ENCODE measurements around the gene FBN2. TPM values are rescaled to one million over a fixed set of nuclear protein-coding genes. Genes with fewer than 3 reads are reported as not detected.

Gene FBN2
- total and polyA plus RNA-seq, 9 of the 15 experiments (the other 6 are each of a cell fraction or from before 2014, with no cell fraction given), result 0.01 to 0.09 TPM; not detected in 7

GRCh38 chr5:128241051-128241695 is 296.9 kb downstream of the FBN2 start:
- POLR2A ChIA-PET, result no interaction called here
- no peak overlapping the region for H3K27ac ChIP-seq (ENCODE audit: extremely low read depth, low read depth, low read length)
- no peaks in the 10 kb centered on the region for H3K79me2 ChIP-seq (ENCODE audit: control insufficient read depth, insufficient read depth, low read length)
- no peak overlapping the region for H3K4me3 ChIP-seq
- H3K9ac ChIP-seq (ENCODE audit: insufficient read depth in 1 of 2, low read depth in 2 of 2, low read length in 2 of 2), result no peak overlapping the region
- H3K9me3 ChIP-seq (replicated peaks; ENCODE audit: control insufficient read depth, insufficient read depth, low read depth, low read length), result no peaks in the 10 kb centered on the region
- no peak overlapping the region for H2AFZ ChIP-seq (ENCODE audit: low read depth, low read length)
- H3K4me1 ChIP-seq (replicated peaks in 1 of 2; ENCODE audit: control insufficient read depth in 2 of 2, insufficient read depth in 2 of 2, low read length in 2 of 2), result no peaks in the 10 kb centered on the region
- no peak for ATAC-seq
- no peak overlapping the region for H3K4me2 ChIP-seq (ENCODE audit: insufficient read depth, low read length)
- intact Hi-C loops (cut with micrococcal nuclease) (no loop called here), in situ Hi-C loops (cut with MboI) (no loop called here)
- no peak for DNase-seq (ENCODE audit: extremely low read depth in 1 of 4, low spot score in 3 of 4)
- 0% methylated on average over 2 of the region's 2 CpGs for WGBS (ENCODE audit: insufficient coverage, low coverage, missing lambda C conversion rate)
- no TSS peak for BruUV-seq (replicated peaks)
- H3K9me1 ChIP-seq (ENCODE audit: control insufficient read depth, insufficient read depth, low read length), result no peaks in the 10 kb centered on the region
- H3K36me3 ChIP-seq (ENCODE audit: control insufficient read depth, insufficient read depth, low read length), result no peaks in the 10 kb centered on the region
- no peaks in the 10 kb centered on the region for H3K27me3 ChIP-seq (ENCODE audit: control insufficient read depth in 2 of 2, insufficient read depth in 2 of 2, low read length in 2 of 2)
- no peaks in the 10 kb centered on the region for H4K20me1 ChIP-seq (replicated peaks; ENCODE audit: control insufficient read depth, insufficient read depth, low read length)
- no peak for FAIRE-seq
- CTCF ChIA-PET (ENCODE audit: low intra/inter-chr PET ratio), result no interaction called here
- TF ChIP-seq ZBTB1 (CRISPR knock-in tag; IDR thresholded peaks at IDR 0.05; ENCODE audit: borderline replicate concordance, low read depth), result no peak
- TF ChIP-seq ZNF408 (CRISPR knock-in tag; IDR thresholded peaks at IDR 0.05; ENCODE audit: low read depth), result no peak
- no peak for TF ChIP-seq C11orf30 (IDR thresholded peaks at IDR 0.05; ENCODE audit: low read depth)
- TF ChIP-seq STAT6 (CRISPR knock-in tag; IDR thresholded peaks at IDR 0.05), result no peak
- no peak for TF ChIP-seq ZNF586 (CRISPR knock-in tag; conservative IDR thresholded peaks at IDR 0.05)
- TF ChIP-seq CUX1 (CRISPR knock-in tag; IDR thresholded peaks at IDR 0.05), result no peak
- no peak for TF ChIP-seq CEBPB (tag; IDR thresholded peaks at IDR 0.05)
- no peak for TF ChIP-seq NCOR1 (IDR thresholded peaks at IDR 0.05)
- no peak for TF ChIP-seq NKRF (IDR thresholded peaks at IDR 0.05; ENCODE audit: borderline replicate concordance)
- TF ChIP-seq NR1H2 (CRISPR knock-in tag; IDR thresholded peaks at IDR 0.05), result no peak
- no peak for TF ChIP-seq ZNF197 (CRISPR knock-in tag; IDR thresholded peaks at IDR 0.05; ENCODE audit: low read depth)
- no peak for TF ChIP-seq MCM7 (IDR thresholded peaks at IDR 0.05)
- TF ChIP-seq CHCHD3 (CRISPR knock-in tag; IDR thresholded peaks at IDR 0.05), result no peak
- TF ChIP-seq SRSF3 (IDR thresholded peaks at IDR 0.05; ENCODE audit: insufficient read depth, low read length), result no peak
